RCC 7860 (cell line): Measurements from ENCODE around the gene SCNN1A.

ENCODE experiments used
- DNase-seq: peaks from one replicate; pipeline ENCODE4 v3.0.0-alpha.2; 2015; ENCODE audit warnings: low spot score
- FAIRE-seq: peaks from 2 replicates; lab custom pipeline; 2012; peaks lifted over from hg19 to GRCh38; lab: Jason Lieb, UNC

SCNN1A gene

DNA sequence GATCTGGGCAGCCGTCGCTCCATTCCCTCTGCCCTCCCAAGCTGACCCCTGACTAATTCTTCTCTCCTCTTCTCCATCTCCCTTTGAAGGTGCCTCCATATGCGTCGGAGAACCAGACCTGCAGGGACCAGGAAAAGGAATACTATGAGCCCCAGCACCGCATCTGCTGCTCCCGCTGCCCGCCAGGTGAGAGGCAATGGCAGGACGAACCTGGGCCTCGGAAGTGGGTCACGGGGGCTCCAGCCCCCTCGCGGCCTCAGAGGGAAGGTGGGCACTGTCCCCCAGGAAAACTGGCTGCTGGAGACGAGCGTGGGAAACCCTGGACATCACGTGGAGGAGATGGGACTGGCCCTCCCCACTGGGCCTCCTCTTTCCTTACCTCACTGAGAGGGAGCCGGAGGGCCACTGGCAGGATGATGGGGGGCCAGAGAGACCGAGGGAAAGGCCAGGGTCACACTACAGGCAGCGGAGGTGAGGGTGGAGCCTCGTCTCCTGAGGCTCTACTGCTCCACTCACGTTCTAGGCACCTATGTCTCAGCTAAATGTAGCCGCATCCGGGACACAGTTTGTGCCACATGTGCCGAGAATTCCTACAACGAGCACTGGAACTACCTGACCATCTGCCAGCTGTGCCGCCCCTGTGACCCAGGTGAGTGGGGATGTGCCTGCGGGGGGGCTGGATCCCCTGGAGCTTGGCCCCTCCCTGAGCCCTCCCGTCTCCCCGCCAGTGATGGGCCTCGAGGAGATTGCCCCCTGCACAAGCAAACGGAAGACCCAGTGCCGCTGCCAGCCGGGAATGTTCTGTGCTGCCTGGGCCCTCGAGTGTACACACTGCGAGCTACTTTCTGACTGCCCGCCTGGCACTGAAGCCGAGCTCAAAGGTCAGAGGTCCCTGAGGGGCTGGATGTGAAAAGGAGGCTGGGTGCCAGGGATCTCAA lies 9.4 kb upstream of the SCNN1A start:
- no peak for FAIRE-seq

DNA sequence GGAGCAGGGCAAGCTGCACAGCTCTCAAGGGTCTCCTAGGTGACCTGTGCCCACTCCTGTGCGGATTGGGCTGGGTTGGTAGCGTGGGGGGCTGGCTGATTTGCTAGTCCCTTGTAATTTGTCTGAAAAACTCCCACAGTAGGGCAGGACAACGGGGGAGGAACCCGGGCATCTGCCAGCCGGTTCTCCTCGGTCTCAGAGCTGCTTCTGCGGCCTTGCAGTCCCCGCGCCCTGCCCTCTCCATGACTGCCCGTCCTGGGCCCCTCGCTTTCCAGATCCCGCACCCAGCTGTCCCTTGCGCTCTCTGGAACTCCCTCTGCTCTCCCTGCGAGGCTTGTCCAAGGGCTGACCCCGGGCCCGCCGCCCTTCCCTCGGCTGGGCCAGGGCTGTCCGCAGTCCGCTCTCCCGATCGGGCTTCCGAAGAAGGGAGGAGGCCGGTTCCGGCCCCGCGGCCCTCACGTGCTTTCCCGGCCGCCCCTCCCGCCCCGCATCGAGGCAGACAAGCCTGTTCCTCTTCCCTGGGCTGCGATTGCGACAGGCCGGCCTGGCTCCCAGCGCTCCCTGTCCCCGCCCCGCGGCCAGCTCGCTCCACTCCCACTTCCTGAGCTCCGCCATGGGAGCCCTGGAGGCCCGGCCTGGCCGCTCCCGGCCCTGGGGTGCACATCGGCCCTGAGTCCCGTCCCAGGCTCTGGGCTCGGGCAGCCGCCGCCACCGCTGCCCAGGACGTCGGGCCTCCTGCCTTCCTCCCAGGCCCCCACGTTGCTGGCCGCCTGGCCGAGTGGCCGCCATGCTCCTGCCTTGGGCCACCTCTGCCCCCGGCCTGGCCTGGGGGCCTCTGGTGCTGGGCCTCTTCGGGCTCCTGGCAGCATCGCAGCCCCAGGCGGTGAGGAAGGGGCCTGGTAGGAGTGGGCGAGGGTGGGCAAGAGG lies 8.5 kb upstream of the SCNN1A start, which contains the start of gene LTBR:
Gene LTBR, plus strand, starts transcription at position 591 of the 927 bp plus-strand sequence. Its CDS starts 197 bp downstream, at position 788.
- DNase-seq, result peak; percentile 70
- no peak for FAIRE-seq

More for the DNA sequence above, 9.4 kb upstream of the SCNN1A start:
- no peak for DNase-seq

GRCh38 chr12:6382982-6383381 lies 7.6 kb upstream of the SCNN1A start:
- DNase-seq (no peak), FAIRE-seq (no peak)

- DNase-seq, result no peak
- no peak for FAIRE-seq
Measured at GRCh38 chr12:6382371-6382770, 7.0 kb upstream of the SCNN1A start.

DNA sequence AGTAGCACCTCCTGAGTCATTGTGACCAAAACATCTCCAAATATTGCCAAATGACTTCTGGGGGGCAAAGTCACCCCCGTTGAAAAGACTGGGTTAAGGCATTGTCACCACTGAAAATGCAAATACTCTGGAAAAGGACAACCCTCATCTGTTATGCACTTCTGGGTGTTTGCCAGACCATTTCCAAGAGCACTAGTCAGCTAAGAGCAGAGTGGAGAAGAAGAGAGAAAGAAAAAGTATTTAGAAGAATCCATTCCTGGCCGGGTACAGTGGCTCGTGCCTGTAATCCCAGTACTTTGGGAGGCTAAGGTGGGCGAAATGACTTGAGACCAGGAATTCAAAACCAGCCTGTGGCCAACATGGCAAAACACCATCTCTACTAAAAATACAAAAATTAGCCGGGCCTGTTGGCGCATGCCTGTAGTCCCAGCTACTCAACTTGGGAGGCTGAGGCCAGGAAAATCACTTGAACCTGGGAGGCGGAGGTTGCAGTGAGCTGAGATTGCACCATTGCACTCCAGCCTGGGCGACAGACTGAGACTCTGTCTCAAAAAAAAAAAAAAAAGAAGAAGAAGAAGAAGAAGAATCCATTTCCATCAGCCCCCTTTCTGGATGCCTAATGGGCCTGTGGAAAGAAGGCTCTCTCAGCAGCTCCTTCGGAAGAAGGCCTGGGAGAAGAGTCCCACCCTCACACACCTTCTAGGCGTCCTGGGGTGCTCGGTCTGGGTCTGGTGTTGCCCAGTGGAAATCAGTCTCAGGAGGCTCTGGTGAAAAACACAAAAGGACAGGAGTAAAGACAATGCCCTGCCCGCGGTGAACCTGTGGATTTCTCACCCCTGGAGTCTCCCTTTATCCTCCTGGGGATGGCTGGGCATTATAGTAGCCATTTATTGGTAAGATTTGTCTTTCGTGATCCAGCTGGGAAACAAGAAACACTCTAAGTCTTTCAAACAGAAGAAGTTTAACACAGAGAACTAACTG lies 5.1 kb upstream of the SCNN1A start:
- DNase-seq (no peak), FAIRE-seq (no peak)

DNA sequence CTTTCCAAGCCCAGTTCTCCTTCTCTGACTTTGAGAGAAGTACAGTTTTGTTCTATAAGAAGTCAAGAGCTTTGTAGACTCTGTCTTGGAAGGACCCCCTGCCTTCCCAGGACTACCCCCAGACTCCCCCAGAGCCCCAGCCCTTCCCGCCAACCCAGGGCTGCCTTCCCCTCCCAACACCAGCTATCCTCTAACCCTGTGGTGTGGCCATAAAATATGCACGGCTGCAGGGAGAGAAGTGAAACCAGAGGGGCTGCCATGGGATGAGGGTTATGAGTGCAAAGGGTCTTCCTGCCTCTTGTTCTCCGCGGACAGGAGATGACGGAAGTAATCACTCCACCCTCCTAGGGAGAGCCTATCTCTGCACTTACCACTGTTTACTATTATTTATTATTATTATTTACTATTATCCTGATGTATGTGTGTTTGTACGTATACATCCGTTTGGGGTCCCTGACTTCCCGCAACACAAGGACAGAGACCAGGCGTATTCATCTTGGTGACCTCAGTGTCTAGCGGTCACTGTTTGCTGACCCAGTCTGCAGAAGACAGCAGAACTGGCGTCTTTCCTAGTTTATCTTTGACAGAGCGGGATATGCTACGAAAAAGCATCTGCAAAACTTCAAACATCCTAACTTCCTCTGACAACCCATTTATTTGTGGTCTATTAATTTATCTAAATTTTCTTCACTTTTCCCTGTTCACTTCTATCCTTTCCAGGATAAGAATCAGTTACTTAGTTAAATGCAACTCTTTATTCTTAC lies 3.5 kb upstream of the SCNN1A start:
- DNase-seq (no peak), FAIRE-seq (no peak)

DNA sequence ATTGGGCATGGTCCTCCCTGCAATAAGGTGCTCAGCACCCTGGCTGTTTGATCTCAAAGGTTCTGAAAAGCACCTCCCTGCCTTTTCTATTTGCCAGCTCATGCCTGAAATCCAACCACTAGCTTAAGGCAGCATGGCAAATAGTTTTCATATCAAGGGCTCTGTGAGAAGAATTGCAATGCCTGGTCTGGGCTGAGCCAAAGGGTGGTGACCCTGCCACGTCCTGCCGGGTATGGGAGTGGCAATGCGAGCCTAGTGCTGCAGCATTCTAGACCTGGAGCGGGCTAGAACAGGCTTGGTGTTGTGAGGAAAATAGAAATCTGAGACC lies 2.3 kb upstream of the SCNN1A start:
- FAIRE-seq, result no peak
- DNase-seq, result no peak

DNA sequence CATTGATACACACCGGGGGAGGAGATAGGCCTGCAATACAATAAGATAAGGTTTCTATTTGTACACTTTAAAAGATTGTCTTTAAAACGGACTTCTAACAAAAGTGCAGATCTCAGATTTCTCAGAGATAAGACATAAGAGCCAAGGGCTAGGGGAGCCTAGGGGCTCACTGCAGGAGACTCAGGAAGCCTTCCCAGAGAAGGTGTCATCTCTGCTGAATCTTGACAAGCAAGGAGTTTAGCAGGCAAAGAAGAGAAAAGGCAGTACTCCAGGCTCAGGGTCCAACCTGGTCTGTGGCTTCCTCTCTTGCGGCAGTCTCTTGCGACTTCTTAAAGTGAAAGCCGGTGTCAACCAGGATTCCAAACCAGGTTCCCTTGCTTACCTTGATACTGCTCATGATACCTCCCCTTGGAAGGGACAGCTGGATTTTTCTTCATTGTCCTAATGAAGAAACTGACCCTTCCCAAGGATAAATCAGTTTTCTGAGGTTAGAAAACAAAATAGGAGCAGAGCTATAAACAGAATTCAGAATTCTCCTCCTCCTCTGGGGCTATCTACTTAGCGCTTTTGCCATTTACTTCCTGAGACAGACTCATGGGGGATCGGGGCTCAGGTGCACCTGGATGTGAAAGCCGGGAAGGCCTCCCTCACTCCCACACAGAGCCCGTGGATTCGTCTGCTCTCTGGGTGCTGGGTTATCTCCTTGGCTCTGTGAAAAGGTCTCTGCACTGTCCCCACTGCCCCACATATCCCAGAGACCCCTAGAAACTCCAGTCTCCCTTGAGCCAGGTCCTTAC lies 1.7 kb upstream of the SCNN1A start:
- no peak for FAIRE-seq
- DNase-seq, result no peak

DNA sequence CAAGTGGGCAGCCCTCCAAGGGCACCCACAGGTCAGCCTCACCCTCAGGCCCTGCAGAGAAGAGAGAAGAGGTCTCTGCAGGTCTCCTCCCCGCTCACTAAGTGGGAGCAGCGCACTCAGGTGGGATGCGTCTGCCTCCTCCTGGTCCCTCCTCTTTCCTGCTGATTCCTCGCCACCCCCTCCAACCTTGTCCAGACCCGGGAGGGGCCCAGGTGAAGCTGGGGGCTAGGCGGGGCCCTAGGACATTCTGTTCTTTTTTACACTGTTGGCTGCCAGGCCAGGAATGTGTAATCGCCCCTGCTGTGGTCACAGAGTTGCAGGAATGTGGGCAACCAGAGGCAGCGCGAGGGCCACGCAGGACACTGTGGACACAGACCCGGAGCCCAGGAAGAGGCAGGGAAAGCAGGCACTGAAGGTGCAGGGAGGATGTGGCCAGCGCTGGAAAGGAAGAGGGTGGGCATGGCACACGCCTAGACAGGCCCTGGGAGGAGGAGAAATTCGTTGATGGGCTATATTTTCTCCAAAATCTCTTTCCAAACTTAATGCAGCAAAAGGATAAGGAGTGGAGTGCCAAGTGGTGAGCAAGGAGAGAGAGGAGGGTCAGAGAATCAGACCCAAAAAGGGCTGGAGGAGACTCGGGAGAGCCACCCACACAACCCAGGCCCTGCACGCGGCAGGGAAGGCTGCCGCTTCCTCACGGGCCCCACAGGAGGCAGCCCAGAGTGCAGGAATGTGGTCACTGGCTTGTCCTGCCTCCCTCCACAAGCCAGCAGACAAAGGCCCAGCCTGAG lies 911 bp upstream of the SCNN1A start:
- DNase-seq (peak; percentile 62), FAIRE-seq (peak; percentile 37)

GRCh38 chr12:6374786-6375160 lies 590 bp downstream of the SCNN1A start:
- DNase-seq, result no peak

GRCh38 chr12:6374028-6374785 lies 1.2 kb downstream of the SCNN1A start:
- FAIRE-seq, result no peak

More at GRCh38 chr12:6374786-6375160, 590 bp downstream of the SCNN1A start:
- no peak for FAIRE-seq

DNA sequence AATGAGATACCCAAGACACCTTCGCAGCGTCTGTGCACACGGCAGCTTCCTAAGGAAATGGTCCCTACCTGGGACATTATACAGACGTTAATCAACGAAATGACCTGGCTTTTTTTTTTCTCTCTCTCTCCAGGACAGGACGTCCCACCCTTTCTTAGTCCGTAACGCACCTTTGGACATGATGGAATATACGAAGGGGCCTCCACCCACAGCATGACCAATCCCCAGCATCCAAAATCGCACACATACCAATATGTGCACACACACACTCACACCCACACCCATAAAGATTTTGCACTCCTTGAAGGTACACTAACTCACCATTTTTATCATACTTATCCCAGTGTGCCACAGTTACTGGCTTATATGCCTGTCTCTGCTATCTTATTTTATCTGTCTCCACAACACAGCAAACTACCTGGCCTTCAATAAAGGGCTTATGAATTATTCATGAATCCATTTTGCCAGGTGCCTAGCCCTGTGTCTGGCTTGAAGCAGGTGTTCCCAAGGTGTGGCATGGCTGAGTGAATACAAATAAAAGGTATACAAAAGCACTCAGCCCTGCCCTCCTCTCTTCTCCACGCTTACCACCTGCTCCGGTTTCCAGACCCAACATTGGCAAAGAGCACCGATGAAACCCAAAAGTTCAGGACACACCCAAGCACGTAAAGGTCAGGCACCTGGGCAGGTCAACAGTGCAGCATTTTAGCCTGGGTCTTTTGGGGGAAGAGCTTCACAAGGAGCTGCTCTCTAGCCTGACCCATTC lies 2.2 kb downstream of the SCNN1A start:
- DNase-seq (no peak), FAIRE-seq (no peak)

More at GRCh38 chr12:6374028-6374785, 1.2 kb downstream of the SCNN1A start:
- DNase-seq, result no peak

- peak; percentile 87 for FAIRE-seq
- DNase-seq, result peak; percentile 84
Measured at GRCh38 chr12:6372403-6373003, 2.9 kb downstream of the SCNN1A start.

GRCh38 chr12:6370994-6371754 lies 4.2 kb downstream of the SCNN1A start:
- FAIRE-seq, result peak; percentile 97
- peak; percentile 99 for DNase-seq

DNA sequence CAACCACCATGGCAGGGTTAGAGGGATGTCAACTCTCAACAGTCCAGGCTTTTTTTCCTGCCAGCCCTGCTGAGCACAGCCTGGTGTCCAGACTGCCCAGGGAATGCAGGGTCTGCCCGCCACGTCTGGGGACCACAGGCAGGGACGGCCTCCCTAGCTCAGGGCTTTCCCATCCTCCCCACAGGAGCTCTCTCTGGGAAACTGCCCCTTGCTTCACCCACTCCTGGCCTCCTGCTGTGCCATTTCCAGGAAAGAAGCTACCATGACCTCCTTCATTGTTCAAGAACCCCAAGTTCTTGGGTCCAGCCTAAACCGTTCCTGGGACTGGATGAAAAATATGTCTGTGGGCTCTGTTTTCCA lies 4.8 kb downstream of the SCNN1A start:
- FAIRE-seq, result no peak
- DNase-seq, result peak; percentile 25
